ENCODE data around the gene BAIAP2L1. TPM values are rescaled to one million over a fixed set of nuclear protein-coding genes. Genes with fewer than 3 reads are reported as not detected.
"Not testable (repeated sequence)": the region's sequence is repeated elsewhere in the genome, so short reads cannot be mapped to it uniquely, and the experiment has no call there.

Gene BAIAP2L1
- total RNA-seq, 6 experiments from 2014 or later: 9.1 to 29.5 (median 25.2) TPM

- Histone ChIP-seq H3K36me3 (no peaks in the 10 kb centered on the region), H3K27ac (no peak overlapping the region), H3K9me3 (no peaks in the 10 kb centered on the region), H3K4me1 (peaks cover 0 to 22% (median 5%) of the 10 kb centered on the region in 4 donors), H3K4me3 (no peak overlapping the region), H3K27me3 (no peaks in the 10 kb centered on the region)
- intact Hi-C loops (cut with DNase I): loop anchor here in 1 of 2 donors (10.0 kb wide), 1 partner anchor 115 kb away; no protein-coding TSS in a partner anchor
- DNase-seq (no peak), ATAC-seq (peak in 1 of 4 donors; percentile 49)
- WGBS (ENCODE audit: insufficient coverage, low coverage, low lambda C conversion rate, missing lambda C conversion rate): 62% methylated on average over 3 of the region's 3 CpGs
- TF ChIP-seq POLR2A (IDR thresholded peaks at IDR 0.05): no peak
- TF ChIP-seq CTCF (IDR thresholded peaks at IDR 0.05): no peak
Measured at GRCh38 chr7:98409843-98410242, 9.0 kb upstream of the BAIAP2L1 start.

- not testable (repeated sequence) for H3K36me3 ChIP-seq, H3K4me3 ChIP-seq, H3K27ac ChIP-seq, ATAC-seq, H3K9me3 ChIP-seq, H3K27me3 ChIP-seq
- 77% methylated on average over 3 of the region's 7 CpGs for WGBS (ENCODE audit: insufficient coverage, low coverage, low lambda C conversion rate, missing lambda C conversion rate)
- H3K4me1 ChIP-seq: peaks cover 0 to 22% (median 5%) of the 10 kb centered on the region in 4 donors
- DNase-seq: peak in 1 of 3 donors; percentile 14
- intact Hi-C loops (cut with DNase I): loop anchor here in 1 of 2 donors (10.0 kb wide), 1 partner anchor 113 kb away; no protein-coding TSS in a partner anchor
Measured at GRCh38 chr7:98408146-98408545, 7.3 kb upstream of the BAIAP2L1 start.

- Histone ChIP-seq H3K9me3 (no peaks in the 10 kb centered on the region), H3K4me1 (peaks cover 0 to 10% (median under 1%) of the 10 kb centered on the region in 4 donors), H3K4me3 (no peak overlapping the region), H3K27ac (no peak overlapping the region), H3K27me3 (no peaks in the 10 kb centered on the region), H3K36me3 (no peaks in the 10 kb centered on the region)
- ATAC-seq: no peak
- TF ChIP-seq POLR2A (IDR thresholded peaks at IDR 0.05) (no peak), CTCF (IDR thresholded peaks at IDR 0.05) (no peak)
- intact Hi-C loops (cut with DNase I): loop anchor here in 1 of 2 donors (10.0 kb wide), 1 partner anchor 112 kb away; no protein-coding TSS in a partner anchor
- DNase-seq: no peak
- 75% methylated on average over 5 of the region's 9 CpGs for WGBS (ENCODE audit: insufficient coverage, low coverage, low lambda C conversion rate, missing lambda C conversion rate)
Measured at GRCh38 chr7:98406827-98407226, 5.9 kb upstream of the BAIAP2L1 start.

- TF ChIP-seq CTCF (IDR thresholded peaks at IDR 0.05): no peak
- no peak for TF ChIP-seq POLR2A (IDR thresholded peaks at IDR 0.05)
- DNase-seq: no peak
- Histone ChIP-seq H3K36me3 (no peaks in the 10 kb centered on the region), H3K4me1 (peaks cover 0 to 3% (median 0%) of the 10 kb centered on the region in 4 donors), H3K9me3 (no peaks in the 10 kb centered on the region), H3K27ac (no peak overlapping the region), H3K4me3 (no peak overlapping the region), H3K27me3 (no peaks in the 10 kb centered on the region)
- ATAC-seq: no peak
- 86% methylated on average over 2 of the region's 2 CpGs for WGBS (ENCODE audit: insufficient coverage, low coverage, low lambda C conversion rate, missing lambda C conversion rate)
- intact Hi-C loops (cut with DNase I): loop anchor here (5.0 to 10.0 kb wide), 2 partner anchors 108 to 110 kb away; no protein-coding TSS in a partner anchor
Measured at GRCh38 chr7:98404840-98405239, 4.0 kb upstream of the BAIAP2L1 start.

GRCh38 chr7:98399890-98400541, 874 bp downstream of the BAIAP2L1 start:
- TF ChIP-seq POLR2A (IDR thresholded peaks at IDR 0.05): no peak
- TF ChIP-seq CTCF (IDR thresholded peaks at IDR 0.05): no peak
- peak in 1 of 3 donors; percentile 31 for DNase-seq

More at GRCh38 chr7:98399890-98400541, 874 bp downstream of the BAIAP2L1 start:
- peak overlapping the region; percentile 76 to 84 (median 84) for H3K4me3 ChIP-seq
- H3K27ac ChIP-seq: peak overlapping the region; percentile 29 to 67 (median 38)
- H3K4me1 ChIP-seq: peaks cover 0 to 15% (median 0%) of the 10 kb centered on the region in 4 donors
- no peak for ATAC-seq
- H3K27me3 ChIP-seq: no peaks in the 10 kb centered on the region
- H3K36me3 ChIP-seq: no peaks in the 10 kb centered on the region
- intact Hi-C loops (cut with DNase I): loop anchor here (5.0 to 10.0 kb wide), 2 partner anchors 103 to 105 kb away; no protein-coding TSS in a partner anchor
- no peaks in the 10 kb centered on the region for H3K9me3 ChIP-seq
- WGBS (ENCODE audit: insufficient coverage, low coverage, low lambda C conversion rate, missing lambda C conversion rate): 7% methylated on average over 22 of the region's 22 CpGs

Data from right lobe of liver (tissue), 6 donors.